Renal cortical epithelial cell (primary cell): ENCODE data around the gene CPNE7. TPM values are rescaled to one million over a fixed set of nuclear protein-coding genes. Genes with fewer than 3 reads are reported as not detected.

Experiments
- DNase-seq: peaks from one replicate; pipeline ENCODE4 v3.0.0-alpha.2; 2011; ENCODE audit warnings: low read depth
- total RNA-seq: library from RNA; depleted of rRNA; stranded (reverse); fragments of >200 nt; gene quantifications from 2 replicates; pipeline ENCODE4 v1.2.3, GENCODE V29; 2014

Gene CPNE7
- total RNA-seq, 1 donor from 2014 or later, result 11.9 TPM

DNA sequence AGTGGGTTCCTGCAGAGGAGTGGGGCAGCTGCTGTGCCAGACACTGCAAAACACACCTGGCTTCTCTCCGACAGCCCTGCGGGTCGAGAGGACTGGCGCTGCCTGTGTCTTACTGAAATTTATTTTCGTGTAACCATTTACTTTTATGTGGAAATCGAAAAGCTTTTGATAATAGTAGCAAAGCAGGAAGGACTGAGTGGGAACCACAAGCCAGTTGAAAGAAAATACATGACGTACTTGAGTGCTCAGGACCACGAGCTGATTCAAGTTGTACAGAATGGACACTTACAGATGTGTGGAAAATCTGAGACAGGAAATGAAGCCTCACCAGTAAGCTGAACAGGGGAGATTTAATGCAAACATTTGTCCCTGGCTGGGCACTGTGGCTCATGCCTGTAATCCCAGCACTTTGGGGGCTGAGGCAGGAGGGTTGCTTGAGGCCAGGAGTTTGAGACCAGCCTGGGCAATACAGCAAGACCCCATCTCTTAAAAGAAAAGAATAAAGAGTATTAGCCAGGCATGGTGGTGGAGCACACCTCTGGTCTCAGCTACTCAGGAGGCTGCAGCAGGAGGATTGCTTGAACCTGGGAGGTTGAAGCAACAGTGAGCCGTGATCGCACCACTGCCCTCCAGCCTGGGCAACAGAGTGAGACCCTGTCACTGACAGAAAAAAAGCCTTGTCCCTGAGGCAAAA is 26.4 kb upstream of the CPNE7 start:
- DNase-seq, result no peak

DNA sequence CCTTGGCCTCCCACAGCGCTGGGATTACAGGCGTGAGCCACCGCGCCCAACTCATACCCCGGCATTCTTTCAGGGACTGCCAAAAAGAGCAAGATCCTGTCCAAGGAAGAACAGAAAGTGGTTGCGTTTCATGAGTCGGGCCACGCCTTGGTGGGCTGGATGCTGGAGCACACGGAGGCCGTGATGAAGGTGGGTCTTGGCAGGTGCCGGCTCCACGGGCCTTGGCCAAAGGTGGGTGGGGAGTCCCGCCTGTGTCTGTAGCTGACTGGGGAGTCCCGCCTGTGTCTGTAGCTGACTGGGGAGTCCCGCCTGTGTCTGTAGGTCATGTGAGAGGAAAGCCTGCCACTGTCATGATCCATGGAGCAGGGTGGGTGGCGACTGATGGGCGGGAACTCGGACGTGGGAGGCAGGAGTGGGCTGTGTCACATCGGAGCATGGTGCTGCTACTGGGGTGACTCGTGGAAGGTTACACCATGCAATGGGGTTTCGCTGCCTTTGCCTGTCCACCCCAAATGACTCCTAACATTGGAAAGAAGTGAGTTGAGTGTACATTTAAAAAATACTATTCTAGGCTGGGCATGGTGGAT is 25.0 kb upstream of the CPNE7 start:
- no peak for DNase-seq

DNA sequence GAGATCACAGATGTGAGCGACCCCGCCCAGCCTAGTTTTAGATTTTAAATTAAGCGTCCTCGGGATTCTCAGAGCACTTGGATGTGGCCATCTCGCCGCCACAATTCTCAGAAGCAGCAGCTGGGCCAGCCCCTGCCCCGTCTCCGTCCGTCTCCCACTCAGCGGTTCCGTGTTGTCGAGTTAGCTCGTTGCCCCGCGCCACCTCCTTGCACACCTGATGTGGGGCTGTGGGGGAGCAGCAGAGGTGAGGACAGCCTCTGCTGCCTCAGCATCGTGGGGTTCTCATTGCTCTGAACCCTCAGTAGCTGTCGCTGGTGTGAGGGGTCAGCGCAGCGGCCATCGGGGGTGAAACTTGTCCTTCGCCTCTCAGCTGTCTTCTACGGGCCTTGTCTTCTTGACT is 23.2 kb upstream of the CPNE7 start:
- no peak for DNase-seq

DNA sequence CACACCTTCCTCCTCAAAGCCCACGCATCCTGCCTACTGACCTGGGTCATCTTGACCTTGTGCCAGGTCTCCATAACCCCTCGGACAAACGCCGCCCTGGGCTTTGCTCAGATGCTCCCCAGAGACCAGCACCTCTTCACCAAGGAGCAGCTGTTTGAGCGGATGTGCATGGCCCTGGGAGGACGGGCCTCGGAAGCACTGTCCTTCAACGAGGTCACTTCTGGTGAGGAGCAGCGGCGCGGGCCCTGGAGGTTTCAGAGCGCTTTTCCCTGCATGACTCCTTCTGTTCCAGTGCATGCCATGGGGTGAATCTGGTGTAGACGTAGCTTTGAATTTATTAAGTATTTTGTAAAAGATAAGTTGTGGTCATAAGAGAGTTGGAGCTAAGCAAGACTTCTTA is 22.6 kb upstream of the CPNE7 start:
- no peak for DNase-seq

DNA sequence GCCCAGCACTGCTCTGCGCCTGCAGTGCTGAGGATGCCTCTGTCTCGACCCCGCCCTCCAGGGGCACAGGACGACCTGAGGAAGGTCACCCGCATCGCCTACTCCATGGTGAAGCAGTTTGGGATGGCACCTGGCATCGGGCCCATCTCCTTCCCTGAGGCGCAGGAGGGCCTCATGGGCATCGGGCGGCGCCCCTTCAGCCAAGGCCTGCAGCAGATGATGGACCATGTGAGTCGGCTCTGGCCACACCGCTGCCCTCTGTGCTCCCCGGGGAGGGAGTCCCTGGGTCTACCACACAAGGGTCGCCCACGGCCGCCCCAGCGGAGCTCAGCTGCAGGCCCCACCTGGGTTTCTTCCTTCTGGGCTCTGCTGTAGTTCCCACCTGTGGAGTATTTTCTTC is 21.8 kb upstream of the CPNE7 start:
- DNase-seq, result no peak

DNA sequence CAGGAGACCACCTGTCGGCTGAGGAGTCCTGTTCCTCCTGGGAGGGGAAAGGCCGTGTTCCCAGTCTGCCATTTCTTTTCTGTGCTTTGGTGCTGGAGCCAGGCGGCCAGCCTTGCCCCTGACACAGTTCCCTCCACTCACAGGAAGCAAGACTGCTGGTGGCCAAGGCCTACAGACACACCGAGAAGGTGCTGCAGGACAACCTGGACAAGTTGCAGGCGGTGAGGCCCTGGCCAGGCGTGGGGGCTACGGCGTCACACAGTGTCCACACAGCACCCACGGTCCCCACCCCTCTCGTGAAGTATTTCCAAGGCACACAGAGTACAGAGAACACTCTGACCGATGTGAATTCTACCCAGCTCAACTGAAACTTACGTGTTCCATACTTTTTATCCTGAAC is 21.2 kb upstream of the CPNE7 start:
- DNase-seq, result no peak

DNA sequence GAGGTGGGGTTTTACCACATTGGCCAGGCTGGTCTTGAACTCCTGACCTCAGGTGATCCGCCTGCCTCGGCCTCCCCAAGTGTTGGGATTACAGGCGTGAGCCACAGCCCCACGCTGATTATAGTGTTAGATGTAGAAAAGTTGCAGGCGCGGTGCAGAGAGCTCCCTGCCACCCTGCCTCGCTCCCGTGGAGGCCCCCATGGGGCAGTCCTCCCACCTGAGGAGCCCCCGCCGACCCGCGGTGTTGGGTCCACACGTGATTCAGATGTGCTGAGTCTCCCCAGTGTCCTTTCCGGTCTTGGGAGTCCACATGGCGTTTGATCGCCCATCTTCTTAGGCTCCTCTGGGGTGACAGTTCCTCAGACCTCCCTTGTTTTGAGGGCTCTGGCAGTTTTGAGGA is 20.3 kb upstream of the CPNE7 start:
- no peak for DNase-seq

DNA sequence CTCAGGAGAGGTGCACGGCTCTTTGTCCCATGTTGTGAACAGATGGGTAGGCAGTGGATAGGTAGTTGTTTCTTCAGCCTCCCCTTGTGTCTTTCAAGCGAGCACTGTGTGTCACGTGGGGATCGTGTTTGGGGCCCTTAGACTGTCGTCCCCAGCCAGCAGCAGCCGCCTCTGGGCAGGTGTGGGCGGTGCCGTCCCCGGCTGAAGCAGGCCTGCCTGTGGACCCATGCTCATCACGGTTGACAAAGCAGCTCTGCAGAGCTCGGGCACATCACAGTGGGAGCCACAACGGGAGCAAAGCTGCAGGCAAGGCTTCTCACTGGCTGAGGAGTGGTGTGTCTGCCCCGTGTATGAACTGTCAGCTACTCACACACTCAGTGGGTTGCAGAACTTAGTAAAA is 19.8 kb upstream of the CPNE7 start:
- no peak for DNase-seq

DNA sequence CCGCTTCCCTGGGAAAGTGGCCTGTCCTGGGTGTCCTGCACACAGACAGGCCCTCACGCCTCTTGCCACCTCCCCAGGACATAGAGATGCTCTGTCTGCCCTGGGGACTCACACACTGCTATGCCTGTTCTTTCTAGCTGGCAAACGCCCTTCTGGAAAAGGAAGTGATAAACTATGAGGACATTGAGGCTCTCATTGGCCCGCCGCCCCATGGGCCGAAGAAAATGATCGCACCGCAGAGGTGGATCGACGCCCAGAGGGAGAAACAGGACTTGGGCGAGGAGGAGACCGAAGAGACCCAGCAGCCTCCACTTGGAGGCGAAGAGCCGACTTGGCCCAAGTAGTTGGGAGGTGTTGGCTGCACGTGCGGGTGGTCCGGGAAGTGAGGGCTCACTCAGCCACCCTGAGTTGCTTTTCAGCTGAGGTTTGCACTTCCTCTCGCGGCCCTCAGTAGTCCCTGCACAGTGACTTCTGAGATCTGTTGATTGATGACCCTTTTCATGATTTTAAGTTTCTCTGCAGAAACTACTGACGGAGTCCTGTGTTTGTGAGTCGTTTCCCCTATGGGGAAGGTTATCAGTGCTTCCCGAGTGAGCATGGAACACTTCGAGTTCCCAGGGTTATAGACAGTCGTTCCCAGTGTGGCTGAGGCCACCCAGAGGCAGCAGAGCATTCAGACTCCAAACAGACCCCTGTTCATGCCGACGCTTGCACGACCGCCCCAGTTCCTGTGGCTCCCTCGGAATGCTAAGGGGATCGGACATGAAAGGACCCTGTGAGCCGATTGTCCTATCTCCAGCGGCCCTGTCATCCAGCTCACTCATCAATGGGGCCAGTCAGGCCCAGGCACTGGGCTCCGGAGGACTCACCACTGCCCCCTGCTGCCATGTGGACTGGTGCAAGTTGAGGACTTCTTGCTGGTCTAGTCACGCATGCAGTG is 18.5 kb upstream of the CPNE7 start:
- DNase-seq, result peak; percentile 51

DNA sequence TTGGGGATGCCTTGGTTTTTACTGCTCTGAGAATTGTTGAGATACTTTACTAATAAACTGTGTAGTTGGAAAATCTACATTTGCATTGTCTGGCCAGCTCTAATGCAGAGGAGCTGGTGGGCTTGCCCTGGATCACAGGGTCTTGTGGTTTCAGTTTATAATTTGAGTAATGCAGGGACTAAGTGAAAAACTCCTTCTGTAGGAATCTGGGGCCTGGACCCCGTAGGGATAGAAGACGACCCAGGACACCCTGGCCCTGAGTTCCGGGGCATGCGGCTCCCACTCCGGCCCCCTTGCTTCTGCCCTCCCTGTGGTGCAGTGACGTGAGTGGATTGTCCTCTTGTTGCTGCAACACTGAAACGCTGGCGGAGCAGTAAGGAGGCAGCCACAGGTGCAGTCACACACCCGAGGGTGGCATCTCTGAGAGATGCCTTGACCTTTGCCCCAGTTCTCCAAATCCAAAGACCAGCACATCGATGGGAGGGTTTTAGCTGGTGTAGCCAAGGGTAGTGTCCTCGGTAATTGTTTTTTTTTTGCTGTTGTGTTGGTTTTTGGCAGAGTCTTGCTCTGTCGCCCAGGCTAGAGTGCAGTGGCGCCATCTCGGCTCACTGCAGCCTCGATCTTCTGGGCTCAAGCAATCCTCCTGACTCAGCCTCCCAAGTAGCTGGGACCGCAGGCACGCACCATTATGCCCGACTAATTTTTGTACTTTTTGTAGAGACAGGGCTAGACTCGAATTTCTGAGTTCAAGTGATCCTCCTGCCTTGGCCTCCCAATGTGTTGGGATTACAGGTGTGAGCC is 17.7 kb upstream of the CPNE7 start:
- no peak for DNase-seq

DNA sequence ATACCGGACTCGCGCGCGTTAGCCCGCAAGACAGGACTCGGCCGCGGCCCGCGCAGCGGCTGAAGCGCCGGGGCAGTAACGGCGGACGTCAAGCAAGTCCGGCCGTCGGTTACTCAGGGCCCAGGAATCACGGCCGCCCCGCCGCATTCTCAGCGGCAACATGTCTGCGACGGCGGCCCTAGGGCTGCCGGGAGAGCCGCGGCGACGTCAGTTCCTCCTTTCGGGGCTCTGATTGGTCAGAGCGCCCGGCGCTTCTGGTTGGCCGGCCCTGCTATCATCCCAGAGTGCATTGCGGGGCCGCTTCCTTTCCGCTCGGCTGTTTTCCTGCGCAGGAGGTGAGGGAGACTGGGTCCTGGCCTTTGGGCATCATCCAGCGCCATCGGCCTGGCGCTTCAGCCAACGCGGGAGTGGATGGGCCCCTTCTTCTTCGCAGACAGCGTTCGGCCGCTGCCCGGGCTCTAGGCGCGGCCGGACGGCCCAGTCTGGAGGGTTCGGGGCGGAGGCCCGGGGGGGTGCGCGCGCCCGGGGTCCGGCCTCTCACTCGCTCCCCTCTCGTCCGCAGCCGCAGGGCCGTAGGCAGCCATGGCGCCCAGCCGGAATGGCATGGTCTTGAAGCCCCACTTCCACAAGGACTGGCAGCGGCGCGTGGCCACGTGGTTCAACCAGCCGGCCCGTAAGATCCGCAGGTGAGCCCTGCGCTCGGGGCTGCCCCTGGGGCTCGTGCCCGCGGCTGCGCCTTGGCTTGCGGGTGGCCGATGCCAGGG is 15.0 kb upstream of the CPNE7 start, which contains the start of gene RPL13:
TSS of gene RPL13 (plus strand) at position 305 of the 764 bp plus-strand sequence. CDS start at position 583, 278 bp downstream.
- DNase-seq, result peak; percentile 83

DNA sequence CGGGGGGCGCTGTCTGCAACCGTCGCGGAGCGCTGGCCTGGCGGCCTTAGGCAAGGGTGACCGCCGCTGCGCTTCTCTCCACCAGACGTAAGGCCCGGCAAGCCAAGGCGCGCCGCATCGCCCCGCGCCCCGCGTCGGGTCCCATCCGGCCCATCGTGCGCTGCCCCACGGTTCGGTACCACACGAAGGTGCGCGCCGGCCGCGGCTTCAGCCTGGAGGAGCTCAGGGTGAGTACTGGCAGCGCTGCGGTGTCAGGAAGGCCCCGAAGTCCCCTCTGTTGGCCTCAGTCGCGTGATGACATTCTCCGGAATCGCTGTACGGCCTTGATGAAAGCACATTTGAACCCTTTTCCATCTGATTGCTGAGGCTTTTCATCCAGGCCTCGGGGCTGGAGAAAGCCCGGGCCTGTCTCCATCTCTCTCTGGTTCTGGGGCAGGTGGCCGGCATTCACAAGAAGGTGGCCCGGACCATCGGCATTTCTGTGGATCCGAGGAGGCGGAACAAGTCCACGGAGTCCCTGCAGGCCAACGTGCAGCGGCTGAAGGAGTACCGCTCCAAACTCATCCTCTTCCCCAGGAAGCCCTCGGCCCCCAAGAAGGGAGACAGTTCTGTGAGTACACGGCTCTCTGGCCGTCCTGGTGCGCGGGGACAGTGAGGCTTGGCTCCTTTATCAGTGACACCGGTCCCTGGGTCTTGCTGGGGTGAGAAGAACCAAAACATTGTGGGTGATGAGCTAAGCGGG is 14.2 kb upstream of the CPNE7 start:
- no peak for DNase-seq

DNA sequence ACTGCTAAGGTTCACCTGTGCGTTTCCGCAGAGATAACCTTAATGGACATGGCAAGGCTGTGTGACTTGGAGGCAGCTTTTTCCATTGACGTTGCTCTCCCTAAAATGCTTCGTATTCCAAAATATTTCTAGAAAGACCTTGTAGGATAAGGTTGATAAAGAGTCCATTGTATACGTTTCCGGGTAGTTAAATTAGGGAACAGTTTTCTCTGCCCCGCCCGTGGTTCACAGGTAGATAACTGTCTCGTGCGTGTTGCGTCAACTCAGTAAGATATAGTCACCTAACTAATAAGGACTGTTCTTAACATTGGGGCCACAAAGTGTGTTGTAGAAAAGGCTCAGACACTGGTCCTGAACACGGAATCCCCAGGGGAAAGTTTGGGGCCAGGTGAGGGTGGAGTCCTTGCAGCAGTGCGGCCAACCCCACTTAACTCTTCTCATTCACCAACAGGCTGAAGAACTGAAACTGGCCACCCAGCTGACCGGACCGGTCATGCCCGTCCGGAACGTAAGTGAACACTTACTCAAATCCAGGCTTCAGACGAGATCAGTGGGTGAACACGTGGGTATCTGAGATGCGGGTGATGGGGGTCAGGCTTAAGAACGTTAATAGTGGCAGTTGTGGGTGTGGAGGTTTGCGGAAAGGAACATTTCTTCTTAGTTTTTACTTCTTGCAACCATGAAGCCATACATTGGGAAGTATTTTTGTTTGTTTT is 13.5 kb upstream of the CPNE7 start:
- no peak for DNase-seq

DNA sequence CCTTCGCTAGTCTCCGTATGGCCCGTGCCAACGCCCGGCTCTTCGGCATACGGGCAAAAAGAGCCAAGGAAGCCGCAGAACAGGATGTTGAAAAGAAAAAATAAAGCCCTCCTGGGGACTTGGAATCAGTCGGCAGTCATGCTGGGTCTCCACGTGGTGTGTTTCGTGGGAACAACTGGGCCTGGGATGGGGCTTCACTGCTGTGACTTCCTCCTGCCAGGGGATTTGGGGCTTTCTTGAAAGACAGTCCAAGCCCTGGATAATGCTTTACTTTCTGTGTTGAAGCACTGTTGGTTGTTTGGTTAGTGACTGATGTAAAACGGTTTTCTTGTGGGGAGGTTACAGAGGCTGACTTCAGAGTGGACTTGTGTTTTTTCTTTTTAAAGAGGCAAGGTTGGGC is 12.6 kb upstream of the CPNE7 start:
- no peak for DNase-seq

DNA sequence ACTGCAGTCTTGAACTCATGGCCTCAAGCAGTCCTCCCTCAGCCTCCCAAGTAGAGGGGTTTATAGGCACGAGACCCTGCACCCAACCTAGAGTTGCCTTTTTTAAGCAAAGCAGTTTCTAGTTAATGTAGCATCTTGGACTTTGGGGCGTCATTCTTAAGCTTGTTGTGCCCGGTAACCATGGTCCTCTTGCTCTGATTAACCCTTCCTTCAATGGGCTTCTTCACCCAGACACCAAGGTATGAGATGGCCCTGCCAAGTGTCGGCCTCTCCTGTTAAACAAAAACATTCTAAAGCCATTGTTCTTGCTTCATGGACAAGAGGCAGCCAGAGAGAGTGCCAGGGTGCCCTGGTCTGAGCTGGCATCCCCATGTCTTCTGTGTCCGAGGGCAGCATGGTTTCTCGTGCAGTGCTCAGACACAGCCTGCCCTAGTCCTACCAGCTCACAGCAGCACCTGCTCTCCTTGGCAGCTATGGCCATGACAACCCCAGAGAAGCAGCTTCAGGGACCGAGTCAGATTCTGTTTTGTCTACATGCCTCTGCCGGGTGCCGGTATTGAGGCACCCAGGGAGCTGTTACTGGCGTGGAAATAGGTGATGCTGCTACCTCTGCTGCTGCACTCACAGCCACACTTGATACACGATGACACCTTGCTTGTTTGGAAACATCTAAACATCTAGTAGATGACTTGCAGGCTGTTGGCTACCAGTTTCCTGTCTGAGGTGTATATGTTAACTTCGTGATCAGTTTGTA is 11.7 kb upstream of the CPNE7 start:
- no peak for DNase-seq

DNA sequence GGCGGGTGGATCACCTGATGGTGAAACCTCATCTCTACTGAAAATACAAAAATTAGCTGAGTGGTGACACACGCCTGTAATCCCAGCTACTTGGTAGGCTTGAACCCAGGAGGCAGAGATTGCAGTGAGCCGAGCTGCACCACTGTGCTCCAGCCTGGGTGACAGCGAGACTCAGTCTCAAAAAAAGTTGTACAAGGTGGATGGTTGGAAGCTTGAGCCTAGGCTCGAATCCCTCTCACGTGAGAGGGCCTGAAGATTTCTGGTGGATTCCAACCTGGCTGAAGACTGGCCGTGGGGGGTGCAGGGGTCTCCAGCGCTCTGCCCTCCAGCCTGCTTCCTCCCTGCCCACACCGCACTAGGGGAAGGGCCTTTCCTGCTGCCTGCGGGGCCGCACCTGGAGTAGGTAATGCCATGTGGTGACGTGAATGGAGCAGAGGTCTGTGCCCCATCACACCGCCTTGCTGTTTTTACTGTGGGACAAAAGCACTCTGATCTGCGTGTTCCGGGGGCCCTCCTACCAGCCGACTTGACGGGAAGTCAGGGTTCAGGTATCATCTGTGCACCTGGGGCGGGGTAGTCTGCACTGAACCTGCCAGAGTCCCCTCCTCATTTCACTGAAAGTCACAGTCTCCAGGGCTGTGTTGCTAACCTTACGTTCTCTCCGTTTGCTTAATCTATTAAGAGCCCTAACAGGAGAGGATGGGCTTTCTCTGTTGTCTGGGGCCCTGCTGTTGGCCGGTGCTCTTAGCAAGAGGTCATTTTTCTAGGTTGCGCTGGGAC is 10.9 kb upstream of the CPNE7 start:
- no peak for DNase-seq

DNA sequence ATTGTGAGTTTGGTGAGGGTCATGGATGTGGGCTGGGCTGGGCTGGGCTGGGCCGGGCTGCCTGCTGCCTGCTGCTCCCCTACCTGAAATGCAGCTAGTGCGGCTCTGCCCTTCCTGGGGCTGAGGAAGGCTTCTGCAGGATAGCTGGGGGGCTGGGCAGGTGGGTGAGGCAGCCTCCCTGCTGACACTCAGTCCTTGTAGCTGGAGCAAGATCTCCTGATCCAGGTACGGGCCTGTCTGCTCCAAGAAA is 10.4 kb upstream of the CPNE7 start:
- DNase-seq, result no peak
